GM12891 (cell line): ENCODE measurements around the gene AUH.

Experiments
- PAX5 ChIP-seq: IDR thresholded peaks from 2 replicates; pipeline ENCODE4 v1.6.1; 2011; ENCODE audit warnings: low read length, moderate library complexity, mild to moderate bottlenecking; ENCODE audit not compliant: insufficient read depth, severe bottlenecking
- POLR2A ChIP-seq: IDR thresholded peaks from 2 replicates; pipeline ENCODE4 v1.6.1; 2011; ENCODE audit warnings: low read depth, low read length, control low read depth

DNA sequence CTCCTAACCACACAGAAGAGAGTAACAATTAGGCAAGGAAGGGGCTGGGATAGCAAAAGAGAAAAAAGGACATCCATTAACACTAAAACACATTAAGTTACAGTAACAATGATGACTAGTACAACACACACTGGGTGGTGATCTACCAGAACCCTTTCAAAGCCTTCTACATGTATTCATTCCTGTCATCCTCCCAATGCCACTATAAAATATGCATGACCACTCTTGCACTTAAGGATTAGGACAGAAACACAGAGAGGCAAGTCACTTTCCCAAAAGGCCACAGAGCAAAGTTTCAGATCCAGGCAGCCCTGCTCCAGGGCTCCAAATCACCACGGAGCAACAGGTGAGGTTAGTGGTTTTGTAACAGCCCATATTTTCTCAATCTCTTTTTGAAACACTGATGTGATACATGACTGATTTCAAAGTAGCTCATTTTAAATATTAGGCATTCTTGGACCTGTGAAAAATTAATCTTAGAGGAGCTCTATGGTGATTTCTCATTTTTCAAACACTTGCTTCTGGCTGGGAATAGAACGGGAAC, 86.7 kb downstream of the AUH start:
- no peak for TF ChIP-seq PAX5
- no peak for TF ChIP-seq POLR2A
